Neural progenitor cell (in vitro differentiated cells): ENCODE results near the gene COL4A3.

Experiments
- CTCF ChIP-seq: fragments of 200-600 bp; sonication (generic); IDR thresholded peaks from 2 replicates; pipeline ENCODE4 v1.5.1; 2017; ENCODE audit warnings: antibody characterized with exemption, mild to moderate bottlenecking
- EZH2 ChIP-seq: fragments of 200-600 bp; sonication (generic); IDR thresholded peaks from 2 replicates; pipeline ENCODE4 v1.6.1; 2017; ENCODE audit warnings: antibody characterized with exemption, mild to moderate bottlenecking, moderate library complexity

GRCh38 chr2:227234429-227234828 is 70.0 kb downstream of the COL4A3 start:
- TF ChIP-seq CTCF (no peak), EZH2 (no peak)
